ENCODE results near the gene SF3B3. TPM values are rescaled to one million over a fixed set of nuclear protein-coding genes. Genes with fewer than 3 reads are reported as not detected.
A peak's percentile ranks its signal among the peaks of the same experiment; 100 is the strongest.

Gene SF3B3
- total and polyA plus RNA-seq, 10 of the 15 experiments (the other 5 are each of a cell fraction or from before 2014, with no cell fraction given): 134 to 453 (median 215) TPM

- TF ChIP-seq, protein P1, sequence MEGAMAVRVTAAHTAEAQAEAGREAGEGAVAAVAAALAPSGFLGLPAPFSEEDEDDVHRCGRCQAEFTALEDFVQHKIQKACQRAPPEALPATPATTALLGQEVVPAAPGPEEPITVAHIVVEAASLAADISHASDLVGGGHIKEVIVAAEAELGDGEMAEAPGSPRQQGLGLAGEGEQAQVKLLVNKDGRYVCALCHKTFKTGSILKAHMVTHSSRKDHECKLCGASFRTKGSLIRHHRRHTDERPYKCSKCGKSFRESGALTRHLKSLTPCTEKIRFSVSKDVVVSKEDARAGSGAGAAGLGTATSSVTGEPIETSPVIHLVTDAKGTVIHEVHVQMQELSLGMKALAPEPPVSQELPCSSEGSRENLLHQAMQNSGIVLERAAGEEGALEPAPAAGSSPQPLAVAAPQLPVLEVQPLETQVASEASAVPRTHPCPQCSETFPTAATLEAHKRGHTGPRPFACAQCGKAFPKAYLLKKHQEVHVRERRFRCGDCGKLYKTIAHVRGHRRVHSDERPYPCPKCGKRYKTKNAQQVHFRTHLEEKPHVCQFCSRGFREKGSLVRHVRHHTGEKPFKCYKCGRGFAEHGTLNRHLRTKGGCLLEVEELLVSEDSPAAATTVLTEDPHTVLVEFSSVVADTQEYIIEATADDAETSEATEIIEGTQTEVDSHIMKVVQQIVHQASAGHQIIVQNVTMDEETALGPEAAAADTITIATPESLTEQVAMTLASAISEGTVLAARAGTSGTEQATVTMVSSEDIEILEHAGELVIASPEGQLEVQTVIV (IDR thresholded peaks at IDR 0.05; ENCODE audit: borderline replicate concordance, partially characterized antibody): no peak
- no peak for TF ChIP-seq BRCA1 (IDR thresholded peaks at IDR 0.05; ENCODE audit: low read depth, low read length)
- no peak for TF ChIP-seq PAX8 (IDR thresholded peaks at IDR 0.05)
- TF ChIP-seq JUNB (IDR thresholded peaks at IDR 0.05): peak; percentile 83
- TF ChIP-seq IKZF1 (conservative IDR thresholded peaks at IDR 0.05): peak; percentile 73
- 0 out of 2 replicates have a peak, but pooled peaks have one; percentile 24 for TF ChIP-seq GABPA (IDR thresholded peaks at IDR 0.05; ENCODE audit: low read depth)
- TF ChIP-seq, protein P2, sequence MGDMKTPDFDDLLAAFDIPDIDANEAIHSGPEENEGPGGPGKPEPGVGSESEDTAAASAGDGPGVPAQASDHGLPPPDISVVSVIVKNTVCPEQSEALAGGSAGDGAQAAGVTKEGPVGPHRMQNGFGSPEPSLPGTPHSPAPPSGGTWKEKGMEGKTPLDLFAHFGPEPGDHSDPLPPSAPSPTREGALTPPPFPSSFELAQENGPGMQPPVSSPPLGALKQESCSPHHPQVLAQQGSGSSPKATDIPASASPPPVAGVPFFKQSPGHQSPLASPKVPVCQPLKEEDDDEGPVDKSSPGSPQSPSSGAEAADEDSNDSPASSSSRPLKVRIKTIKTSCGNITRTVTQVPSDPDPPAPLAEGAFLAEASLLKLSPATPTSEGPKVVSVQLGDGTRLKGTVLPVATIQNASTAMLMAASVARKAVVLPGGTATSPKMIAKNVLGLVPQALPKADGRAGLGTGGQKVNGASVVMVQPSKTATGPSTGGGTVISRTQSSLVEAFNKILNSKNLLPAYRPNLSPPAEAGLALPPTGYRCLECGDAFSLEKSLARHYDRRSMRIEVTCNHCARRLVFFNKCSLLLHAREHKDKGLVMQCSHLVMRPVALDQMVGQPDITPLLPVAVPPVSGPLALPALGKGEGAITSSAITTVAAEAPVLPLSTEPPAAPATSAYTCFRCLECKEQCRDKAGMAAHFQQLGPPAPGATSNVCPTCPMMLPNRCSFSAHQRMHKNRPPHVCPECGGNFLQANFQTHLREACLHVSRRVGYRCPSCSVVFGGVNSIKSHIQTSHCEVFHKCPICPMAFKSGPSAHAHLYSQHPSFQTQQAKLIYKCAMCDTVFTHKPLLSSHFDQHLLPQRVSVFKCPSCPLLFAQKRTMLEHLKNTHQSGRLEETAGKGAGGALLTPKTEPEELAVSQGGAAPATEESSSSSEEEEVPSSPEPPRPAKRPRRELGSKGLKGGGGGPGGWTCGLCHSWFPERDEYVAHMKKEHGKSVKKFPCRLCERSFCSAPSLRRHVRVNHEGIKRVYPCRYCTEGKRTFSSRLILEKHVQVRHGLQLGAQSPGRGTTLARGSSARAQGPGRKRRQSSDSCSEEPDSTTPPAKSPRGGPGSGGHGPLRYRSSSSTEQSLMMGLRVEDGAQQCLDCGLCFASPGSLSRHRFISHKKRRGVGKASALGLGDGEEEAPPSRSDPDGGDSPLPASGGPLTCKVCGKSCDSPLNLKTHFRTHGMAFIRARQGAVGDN (IDR thresholded peaks at IDR 0.05): 0 out of 2 replicates have a peak, but pooled peaks have one; percentile 33
- peak; percentile 32; the same call in 1 of the 2 replicates for TF ChIP-seq ZBED1 (IDR thresholded peaks at IDR 0.05; ENCODE audit: borderline replicate concordance)
- no peak for TF ChIP-seq SREBF2 (IDR thresholded peaks at IDR 0.05; ENCODE audit: low read length)
- TF ChIP-seq MYB (IDR thresholded peaks at IDR 0.05; ENCODE audit: borderline replicate concordance, low read depth, low read length): no peak
- TF ChIP-seq, protein P3, sequence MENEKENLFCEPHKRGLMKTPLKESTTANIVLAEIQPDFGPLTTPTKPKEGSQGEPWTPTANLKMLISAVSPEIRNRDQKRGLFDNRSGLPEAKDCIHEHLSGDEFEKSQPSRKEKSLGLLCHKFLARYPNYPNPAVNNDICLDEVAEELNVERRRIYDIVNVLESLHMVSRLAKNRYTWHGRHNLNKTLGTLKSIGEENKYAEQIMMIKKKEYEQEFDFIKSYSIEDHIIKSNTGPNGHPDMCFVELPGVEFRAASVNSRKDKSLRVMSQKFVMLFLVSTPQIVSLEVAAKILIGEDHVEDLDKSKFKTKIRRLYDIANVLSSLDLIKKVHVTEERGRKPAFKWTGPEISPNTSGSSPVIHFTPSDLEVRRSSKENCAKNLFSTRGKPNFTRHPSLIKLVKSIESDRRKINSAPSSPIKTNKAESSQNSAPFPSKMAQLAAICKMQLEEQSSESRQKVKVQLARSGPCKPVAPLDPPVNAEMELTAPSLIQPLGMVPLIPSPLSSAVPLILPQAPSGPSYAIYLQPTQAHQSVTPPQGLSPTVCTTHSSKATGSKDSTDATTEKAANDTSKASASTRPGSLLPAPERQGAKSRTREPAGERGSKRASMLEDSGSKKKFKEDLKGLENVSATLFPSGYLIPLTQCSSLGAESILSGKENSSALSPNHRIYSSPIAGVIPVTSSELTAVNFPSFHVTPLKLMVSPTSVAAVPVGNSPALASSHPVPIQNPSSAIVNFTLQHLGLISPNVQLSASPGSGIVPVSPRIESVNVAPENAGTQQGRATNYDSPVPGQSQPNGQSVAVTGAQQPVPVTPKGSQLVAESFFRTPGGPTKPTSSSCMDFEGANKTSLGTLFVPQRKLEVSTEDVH (IDR thresholded peaks at IDR 0.05; ENCODE audit: low read depth, partially characterized antibody): no peak
- TF ChIP-seq NFIC (IDR thresholded peaks at IDR 0.05; ENCODE audit: low read depth, low read length): peak; percentile 68; the same call in 1 of the 2 replicates
- no peak for TF ChIP-seq KDM1A (IDR thresholded peaks at IDR 0.05; ENCODE audit: borderline replicate concordance)
- no peak for TF ChIP-seq CEBPZ (IDR thresholded peaks at IDR 0.05; ENCODE audit: low read depth, low read length)
- no peak for TF ChIP-seq YY1 (IDR thresholded peaks at IDR 0.05; ENCODE audit: low read depth, low read length)
Observed at GRCh38 chr16:70576431-70577255, 53.0 kb downstream of the SF3B3 start (continued).

All from GM12878 (cell line).